HepG2 (cell line): Measurements from ENCODE around the gene FHDC1. TPM values are rescaled to one million over a fixed set of nuclear protein-coding genes. Genes with fewer than 3 reads are reported as not detected.

ENCODE experiments used
- ATAC-seq: fragments of 200-7000 bp; cut with Tn5 transposase; 3 replicates; pipeline ENCODE4 v1.9.1; 2020; ENCODE audit warnings: mild to moderate bottlenecking, moderate library complexity
- BruUV-seq: library from RNA; stranded (reverse); fragments of 400-500 nt; replicated peaks from 2 replicates; lab custom pipeline; 2021; lab: Mats Ljungman, UMichigan
- CTCF ChIA-PET: fragments of 300-600 bp; formaldehyde crosslinking; extraction: SDS; loops from one replicate; lab custom pipeline; 2021; ENCODE audit warnings: low total read pairs, inconsistent platforms, low intra/inter-chr PET ratio; lab: Yijun Ruan, JAX
- POLR2A ChIA-PET: fragments of 350-600 bp; sonication (Branson Sonifier 250); formaldehyde crosslinking; loops from one replicate; lab custom pipeline; 2020; ENCODE audit warnings: antibody characterized with exemption, inconsistent platforms; lab: Yijun Ruan, JAX
- DNase-seq: peaks from one replicate; pipeline ENCODE4 v3.0.0-alpha.2; 2015; ENCODE audit warnings: low spot score
- FAIRE-seq: peaks from 3 replicates; lab custom pipeline; 2011; peaks lifted over from hg19 to GRCh38; lab: Jason Lieb, UNC
- H2AFZ ChIP-seq: one replicate; pipeline ENCODE4 v1.6.1; 2011; ENCODE audit warnings: low read length, inconsistent platforms
- H3K27ac ChIP-seq: fragments of 300-600 bp; 3 replicates; pipeline ENCODE4 v1.8.0; 2011; ENCODE audit warnings: mixed run types, mild to moderate bottlenecking, mixed read lengths, low read length, inconsistent platforms; ENCODE audit not compliant: insufficient read depth; ENCODE audit errors: extremely low read length
- H3K27me3 ChIP-seq, 2 experiments: fragments of 200-600 bp in 1 of 2; 2 replicates in 1 of 2; 3 replicates in 1 of 2; pipeline versions ENCODE4 v1.6.0 to v1.8.0; 2011; ENCODE audit warnings: low read length in 2 of 2, mild to moderate bottlenecking in 2 of 2, moderate library complexity in 2 of 2, inconsistent platforms in 1 of 2; ENCODE audit not compliant: insufficient read depth in 2 of 2, control insufficient read depth in 1 of 2
- H3K36me3 ChIP-seq, 2 experiments: fragments of 200-600 bp in 1 of 2; replicated peaks in 1 of 2; 2 replicates in 1 of 2; 3 replicates in 1 of 2; pipeline versions ENCODE4 v1.5.1 to v1.8.0; 2011; ENCODE audit warnings: low read length in 2 of 2, inconsistent platforms in 1 of 2; ENCODE audit not compliant: insufficient read depth in 2 of 2, control insufficient read depth in 1 of 2
- H3K4me1 ChIP-seq: 2 replicates; pipeline ENCODE4 v1.5.1; 2012; ENCODE audit warnings: low read length, inconsistent platforms; ENCODE audit not compliant: insufficient read depth
- H3K4me2 ChIP-seq: 2 replicates; pipeline ENCODE4 v1.6.0; 2011; ENCODE audit warnings: low read depth, low read length, inconsistent platforms
- H3K4me3 ChIP-seq, 3 experiments: fragments of 200-600 bp in 1 of 3; sonication (generic), shearing (Covaris generic) in 1 of 3; replicated peaks in 1 of 3; 2 replicates each; pipeline ENCODE4 v1.5.1; 2011 to 2016; ENCODE audit warnings: low read length in 3 of 3, inconsistent platforms in 2 of 3, low read depth in 2 of 3, mild to moderate bottlenecking in 2 of 3, control low read depth in 1 of 3, mixed read lengths in 1 of 3; ENCODE audit not compliant: insufficient read depth in 1 of 3
- H3K79me2 ChIP-seq: one replicate; pipeline ENCODE4 v1.6.1; 2011; ENCODE audit warnings: low read length, inconsistent platforms; ENCODE audit not compliant: insufficient read depth
- H3K9ac ChIP-seq: 2 replicates; pipeline ENCODE4 v1.6.0; 2011; ENCODE audit warnings: mild to moderate bottlenecking, low read depth, low read length, inconsistent platforms; ENCODE audit not compliant: insufficient read depth
- H3K9me3 ChIP-seq: 2 replicates; pipeline ENCODE4 v1.5.1; 2012; ENCODE audit warnings: mild to moderate bottlenecking, low read length
- H4K20me1 ChIP-seq: 2 replicates; pipeline ENCODE4 v1.6.0; 2011; ENCODE audit warnings: inconsistent platforms, mild to moderate bottlenecking, low read length, moderate library complexity; ENCODE audit not compliant: insufficient read depth
- NRL ChIP-seq: sonication (generic); formaldehyde crosslinking; IDR thresholded peaks from 2 replicates; pipeline ENCODE4 v1.5.0; 2020; ENCODE audit warnings: missing genetic modification reagents, mild to moderate bottlenecking, moderate library complexity, borderline replicate concordance
- RFX5 ChIP-seq: IDR thresholded peaks from 2 replicates; pipeline ENCODE4 v1.6.1; 2011; ENCODE audit warnings: low read depth, low read length, improper control_type of control experiment
- TCF7 ChIP-seq: sonication (generic); IDR thresholded peaks from 2 replicates; pipeline ENCODE4 v1.6.1; 2016; ENCODE audit warnings: antibody characterized with exemption, low read depth
- ZFAT ChIP-seq: sonication (generic); formaldehyde crosslinking; conservative IDR thresholded peaks from 2 replicates; pipeline ENCODE4 v1.8.1; 2023; ENCODE audit warnings: missing genetic modification reagents, inconsistent platforms
- ZNF430 ChIP-seq: sonication (generic); formaldehyde crosslinking; IDR thresholded peaks from 2 replicates; pipeline ENCODE4 v1.9.0; 2021; ENCODE audit warnings: mild to moderate bottlenecking, missing genetic modification reagents
- ZNF460 ChIP-seq: sonication (generic); formaldehyde crosslinking; IDR thresholded peaks from 2 replicates; pipeline ENCODE4 v1.5.1; 2020; ENCODE audit warnings: missing genetic modification reagents, mild to moderate bottlenecking, borderline replicate concordance
- ZNF790 ChIP-seq: sonication (generic); formaldehyde crosslinking; IDR thresholded peaks from 2 replicates; pipeline ENCODE4 v1.8.0; 2022; ENCODE audit warnings: missing genetic modification reagents, mild to moderate bottlenecking, borderline replicate concordance
- WGBS: methylation state at CpG from one replicate; pipeline ENCODE4 v1.1.6; 2017; ENCODE audit warnings: low lambda C conversion rate; 5-methylcytosine and 5-hydroxymethylcytosine counted together
- in situ Hi-C: cut with HindIII; loops from 2 replicates; pipeline ENCODE4 v1.10.0; 2017; ENCODE audit warnings: low pct_unique_long_range_greater_than_20kb; ENCODE audit not compliant: extremely low pct_ligation_motif_present
- intact Hi-C: fragments of 100-400 bp; cut with micrococcal nuclease; formaldehyde crosslinking; loops from one replicate; pipeline ENCODE4 v1.10.0; 2022; ENCODE audit not compliant: unreplicated experiment
- polyA plus RNA-seq, 8 experiments: library from polyadenylated mRNA; depleted of rRNA in 3 of 8; stranded (reverse) in 7 of 8; unstranded in 1 of 8; fragments of >200 nt; fragmentation: Illumina TruSeq in 4 of 8; extraction: Trizol in 4 of 8; gene quantifications; 2 replicates each; pipeline versions ENCODE4 v1.2.1 to v1.2.3, GENCODE V29; 2011 to 2016; ENCODE audit warnings: low read depth in 4 of 8, missing spikeins in 1 of 8, mixed read lengths in 1 of 8; ENCODE audit not compliant: insufficient read depth in 1 of 8
- total RNA-seq, 5 experiments: library from RNA; depleted of rRNA; stranded (reverse); fragments of >200 nt; fragmentation: Illumina TruSeq; extraction: Trizol; gene quantifications; 2 replicates each; pipeline ENCODE4 v1.2.3, GENCODE V29; 2016; ENCODE audit warnings: low read depth in 1 of 5
- TF ChIP-seq, protein P1 (sequence below): sonication (generic); formaldehyde crosslinking; IDR thresholded peaks from 2 replicates; pipeline ENCODE4 v1.5.1; 2020; ENCODE audit warnings: mild to moderate bottlenecking, missing genetic modification reagents, moderate library complexity

FHDC1 gene
- total and polyA plus RNA-seq, 2 of the 13 experiments (the other 11 are each of a cell fraction or from before 2014, with no cell fraction given): 0.07 to 0.15 TPM

DNA sequence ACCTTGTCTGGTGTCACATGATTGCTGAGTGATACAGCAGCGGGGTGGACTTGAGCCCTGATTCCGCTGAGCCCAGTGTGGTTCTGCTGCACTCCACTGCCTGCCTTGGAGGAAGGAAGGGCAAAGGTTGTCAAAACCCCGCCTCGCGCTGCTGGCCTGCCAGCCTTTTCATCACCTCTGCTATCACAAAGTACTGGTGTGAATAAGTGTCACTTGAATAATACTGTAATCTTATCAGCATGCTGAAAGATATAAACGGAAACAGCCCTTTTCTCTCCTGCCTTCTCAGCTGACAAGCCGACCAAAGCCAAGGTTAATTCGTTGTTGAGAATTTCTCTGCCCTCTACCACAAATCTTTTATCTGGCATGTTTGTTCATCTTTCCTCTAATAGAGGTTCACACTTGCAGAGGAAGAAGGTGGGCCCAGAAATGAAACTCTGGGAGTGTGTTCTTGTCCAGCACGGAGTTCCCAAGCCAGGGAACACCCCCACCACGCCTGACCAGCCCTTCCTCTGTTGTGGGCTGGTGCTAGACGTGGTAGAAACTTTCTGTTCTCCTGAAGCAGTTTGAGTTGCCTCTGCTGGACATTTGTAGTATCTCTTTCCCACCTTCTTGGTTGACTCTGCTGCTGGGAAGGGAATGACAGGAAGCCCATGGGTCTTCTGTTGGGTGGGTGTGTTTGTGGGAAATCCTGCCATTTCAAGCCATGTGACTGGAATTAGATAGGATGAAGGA, 21.5 kb downstream of the FHDC1 start (continued):
- TF ChIP-seq ZNF460 (CRISPR knock-in tag): no peak
- no peak for TF ChIP-seq RFX5
- no peak for TF ChIP-seq ZNF430

DNA sequence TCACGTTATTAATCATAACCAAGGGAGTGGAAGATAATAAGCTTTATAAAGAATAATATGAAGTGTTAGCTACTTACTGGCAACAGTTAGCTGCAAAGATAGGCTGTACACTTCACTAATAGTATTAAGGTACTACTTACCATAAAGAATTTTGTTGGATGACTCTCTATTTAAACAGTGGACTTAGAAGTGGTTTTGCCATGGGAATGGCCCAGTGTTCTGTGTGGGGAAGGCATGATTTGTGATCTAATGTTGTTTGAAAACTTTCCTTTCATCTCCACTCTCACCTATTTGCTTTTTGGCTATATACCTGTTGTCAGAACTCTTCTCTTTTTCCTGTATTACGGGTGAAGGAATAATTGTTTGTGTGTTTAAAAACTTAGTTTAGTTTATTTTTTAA, 23.0 kb downstream of the FHDC1 start:
- H4K20me1 ChIP-seq: no peaks in the 10 kb centered on the region
- DNase-seq: peak; percentile 36
- H3K27ac ChIP-seq: no peak overlapping the region
- H3K4me2 ChIP-seq: no peak overlapping the region
- TF ChIP-seq ZNF790 (no peak), TCF7 (peak; percentile 63; the same call in 1 of the 2 replicates), NRL (CRISPR knock-in tag) (no peak), ZFAT (no peak)
- TF ChIP-seq, protein P1, sequence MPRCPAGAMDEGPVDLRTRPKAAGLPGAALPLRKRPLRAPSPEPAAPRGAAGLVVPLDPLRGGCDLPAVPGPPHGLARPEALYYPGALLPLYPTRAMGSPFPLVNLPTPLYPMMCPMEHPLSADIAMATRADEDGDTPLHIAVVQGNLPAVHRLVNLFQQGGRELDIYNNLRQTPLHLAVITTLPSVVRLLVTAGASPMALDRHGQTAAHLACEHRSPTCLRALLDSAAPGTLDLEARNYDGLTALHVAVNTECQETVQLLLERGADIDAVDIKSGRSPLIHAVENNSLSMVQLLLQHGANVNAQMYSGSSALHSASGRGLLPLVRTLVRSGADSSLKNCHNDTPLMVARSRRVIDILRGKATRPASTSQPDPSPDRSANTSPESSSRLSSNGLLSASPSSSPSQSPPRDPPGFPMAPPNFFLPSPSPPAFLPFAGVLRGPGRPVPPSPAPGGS: no peak
- 25% methylated on average over 2 of the region's 2 CpGs for WGBS
- no peak overlapping the region for H3K9ac ChIP-seq
- H3K79me2 ChIP-seq: no peaks in the 10 kb centered on the region
- FAIRE-seq: no peak
- H3K9me3 ChIP-seq: no peaks in the 10 kb centered on the region
- BruUV-seq: no TSS peak
- H3K4me1 ChIP-seq: peaks cover 35% of the 10 kb centered on the region
- H3K27me3 ChIP-seq: no peaks in the 10 kb centered on the region
- in situ Hi-C loops (no loop called here), intact Hi-C loops (loop anchor here (10.0 kb wide), 2 partner anchors 126 to 184 kb away; partner anchors contain the start of genes ARFIP1 and TIGD4)
- no peak overlapping the region for H3K4me3 ChIP-seq
- CTCF ChIA-PET: no interaction called here
- POLR2A ChIA-PET: no interaction called here
- H2AFZ ChIP-seq: no peak overlapping the region
- ATAC-seq: no peak
- H3K36me3 ChIP-seq: no peaks in the 10 kb centered on the region
